Measurements from ENCODE around the gene BLTP2. TPM values are rescaled to one million over a fixed set of nuclear protein-coding genes. Genes with fewer than 3 reads are reported as not detected.
A peak's percentile ranks its signal among the peaks of the same experiment; 100 is the strongest.

The BLTP2 gene
- total and polyA plus RNA-seq, 2 of the 13 experiments (the other 11 are each of a cell fraction or from before 2014, with no cell fraction given): 66.7 to 80.9 TPM

- TF ChIP-seq E2F5 (CRISPR knock-in tag; conservative IDR thresholded peaks at IDR 0.05) (peak; percentile 36; the same call in 1 of the 2 replicates), ZBTB10 (CRISPR knock-in tag; IDR thresholded peaks at IDR 0.05; ENCODE audit: borderline replicate concordance) (no peak), KDM1A (CRISPR knock-in tag; IDR thresholded peaks at IDR 0.05) (no peak), TGIF2 (CRISPR knock-in tag; IDR thresholded peaks at IDR 0.05) (peak; percentile 67; the same call in 1 of the 2 replicates), TBP (CRISPR knock-in tag; IDR thresholded peaks at IDR 0.05) (no peak), SATB2 (CRISPR knock-in tag; IDR thresholded peaks at IDR 0.05) (no peak), ZNF839 (CRISPR knock-in tag; IDR thresholded peaks at IDR 0.05; ENCODE audit: borderline replicate concordance) (peak; percentile 49; the same call in 1 of the 2 replicates), RAD51 (IDR thresholded peaks at IDR 0.05; ENCODE audit: borderline replicate concordance) (no peak), ZBTB26 (CRISPR knock-in tag; IDR thresholded peaks at IDR 0.05; ENCODE audit: borderline replicate concordance) (0 out of 2 replicates have a peak, but pooled peaks have one; percentile 22), RBAK (CRISPR knock-in tag; IDR thresholded peaks at IDR 0.05) (no peak), ZGPAT (CRISPR knock-in tag; IDR thresholded peaks at IDR 0.05) (peak; percentile 73; the same call in 1 of the 2 replicates), AKAP8 (CRISPR knock-in tag; IDR thresholded peaks at IDR 0.05) (no peak), HOXA9 (CRISPR knock-in tag; IDR thresholded peaks at IDR 0.05; ENCODE audit: borderline replicate concordance) (no peak), ZNF816 (CRISPR knock-in tag; IDR thresholded peaks at IDR 0.05; ENCODE audit: borderline replicate concordance) (peak; percentile 83; the same call in 1 of the 2 replicates), FOXA1 (IDR thresholded peaks at IDR 0.05) (no peak), FOXA1 (CRISPR knock-in tag; IDR thresholded peaks at IDR 0.05) (peak; percentile 45)
These were observed at the start of gene BLTP2 (continued) for GRCh38 chr17:28644787-28645575.
